GM12878 (cell line): ENCODE data around the gene ASB7.

Experiments used
- HDGF ChIP-seq: fragments of 450-650 bp; IDR thresholded peaks from 2 replicates; pipeline ENCODE4 v1.6.1; 2016; ENCODE audit warnings: antibody characterized with exemption
- MXI1 ChIP-seq: fragments of 150-350 bp; IDR thresholded peaks from 2 replicates; pipeline ENCODE4 v1.6.1; 2011; ENCODE audit warnings: low read depth, mild to moderate bottlenecking, inconsistent platforms, low read length, improper control_type of control experiment
- NBN ChIP-seq: fragments of 450-650 bp; IDR thresholded peaks from 2 replicates; pipeline ENCODE4 v1.6.1; 2016
- SREBF2 ChIP-seq: IDR thresholded peaks from 2 replicates; pipeline ENCODE4 v1.6.1; 2012; ENCODE audit warnings: mild to moderate bottlenecking, low read length
- TAF1 ChIP-seq: IDR thresholded peaks from 2 replicates; pipeline ENCODE4 v1.6.1; 2011; ENCODE audit warnings: mild to moderate bottlenecking, low read depth, low read length, borderline replicate concordance
- ZNF622 ChIP-seq: fragments of 450-650 bp; IDR thresholded peaks from 2 replicates; pipeline ENCODE4 v1.6.1; 2017; ENCODE audit warnings: mild to moderate bottlenecking, inconsistent platforms
- TF ChIP-seq, protein P1 (sequence below), 3 experiments: IDR thresholded peaks in 2 of 3; conservative IDR thresholded peaks in 1 of 3; 2 replicates each; pipeline ENCODE4 v1.5.1; 2011; ENCODE audit warnings: low read depth in 3 of 3, low read length in 3 of 3, mild to moderate bottlenecking in 3 of 3, control low read depth in 2 of 3, moderate library complexity in 2 of 3, inconsistent platforms in 1 of 3, mixed read lengths in 1 of 3; ENCODE audit not compliant: control insufficient read depth in 2 of 3, insufficient read depth in 1 of 3; ENCODE audit errors: extremely low read depth in 1 of 3
- TF ChIP-seq, protein P2 (sequence below): fragments of 450-650 bp; IDR thresholded peaks from 2 replicates; pipeline ENCODE4 v1.6.1; 2017; ENCODE audit warnings: mild to moderate bottlenecking

DNA sequence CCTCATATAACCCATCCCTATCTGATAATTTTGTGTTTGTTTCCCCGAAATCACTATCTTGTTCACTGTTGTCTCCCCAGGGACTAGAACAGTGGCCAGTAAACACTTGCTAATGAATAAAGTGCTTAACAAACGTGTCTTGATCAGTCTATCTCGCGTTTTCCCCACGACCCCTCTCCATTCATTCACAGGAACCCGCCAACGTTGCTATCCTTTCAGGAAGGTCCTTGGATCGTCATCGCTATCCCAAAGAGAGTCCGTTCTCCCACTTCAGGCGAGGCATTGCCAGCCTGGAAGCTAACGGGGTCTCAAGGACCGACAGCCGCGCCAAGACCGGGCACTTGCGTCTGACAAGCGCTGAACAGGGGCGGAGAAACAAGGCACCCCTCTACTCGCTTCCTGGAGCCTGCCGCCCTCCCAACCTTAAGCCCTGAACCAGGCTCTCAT is 749 bp upstream of the ASB7 start:
- TF ChIP-seq HDGF = no peak
- TF ChIP-seq, protein P1, sequence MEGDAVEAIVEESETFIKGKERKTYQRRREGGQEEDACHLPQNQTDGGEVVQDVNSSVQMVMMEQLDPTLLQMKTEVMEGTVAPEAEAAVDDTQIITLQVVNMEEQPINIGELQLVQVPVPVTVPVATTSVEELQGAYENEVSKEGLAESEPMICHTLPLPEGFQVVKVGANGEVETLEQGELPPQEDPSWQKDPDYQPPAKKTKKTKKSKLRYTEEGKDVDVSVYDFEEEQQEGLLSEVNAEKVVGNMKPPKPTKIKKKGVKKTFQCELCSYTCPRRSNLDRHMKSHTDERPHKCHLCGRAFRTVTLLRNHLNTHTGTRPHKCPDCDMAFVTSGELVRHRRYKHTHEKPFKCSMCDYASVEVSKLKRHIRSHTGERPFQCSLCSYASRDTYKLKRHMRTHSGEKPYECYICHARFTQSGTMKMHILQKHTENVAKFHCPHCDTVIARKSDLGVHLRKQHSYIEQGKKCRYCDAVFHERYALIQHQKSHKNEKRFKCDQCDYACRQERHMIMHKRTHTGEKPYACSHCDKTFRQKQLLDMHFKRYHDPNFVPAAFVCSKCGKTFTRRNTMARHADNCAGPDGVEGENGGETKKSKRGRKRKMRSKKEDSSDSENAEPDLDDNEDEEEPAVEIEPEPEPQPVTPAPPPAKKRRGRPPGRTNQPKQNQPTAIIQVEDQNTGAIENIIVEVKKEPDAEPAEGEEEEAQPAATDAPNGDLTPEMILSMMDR (IDR thresholded peaks at IDR 0.05 in 2 of 3, conservative IDR thresholded peaks at IDR 0.05 in 1 of 3; ENCODE audit: control insufficient read depth in 2 of 3, extremely low read depth in 1 of 3, insufficient read depth in 1 of 3, low read depth in 3 of 3, low read length in 3 of 3) = no peak
- no peak for TF ChIP-seq ZNF622
- no peak for TF ChIP-seq MXI1
- TF ChIP-seq TAF1 = no peak
- TF ChIP-seq, protein P2, sequence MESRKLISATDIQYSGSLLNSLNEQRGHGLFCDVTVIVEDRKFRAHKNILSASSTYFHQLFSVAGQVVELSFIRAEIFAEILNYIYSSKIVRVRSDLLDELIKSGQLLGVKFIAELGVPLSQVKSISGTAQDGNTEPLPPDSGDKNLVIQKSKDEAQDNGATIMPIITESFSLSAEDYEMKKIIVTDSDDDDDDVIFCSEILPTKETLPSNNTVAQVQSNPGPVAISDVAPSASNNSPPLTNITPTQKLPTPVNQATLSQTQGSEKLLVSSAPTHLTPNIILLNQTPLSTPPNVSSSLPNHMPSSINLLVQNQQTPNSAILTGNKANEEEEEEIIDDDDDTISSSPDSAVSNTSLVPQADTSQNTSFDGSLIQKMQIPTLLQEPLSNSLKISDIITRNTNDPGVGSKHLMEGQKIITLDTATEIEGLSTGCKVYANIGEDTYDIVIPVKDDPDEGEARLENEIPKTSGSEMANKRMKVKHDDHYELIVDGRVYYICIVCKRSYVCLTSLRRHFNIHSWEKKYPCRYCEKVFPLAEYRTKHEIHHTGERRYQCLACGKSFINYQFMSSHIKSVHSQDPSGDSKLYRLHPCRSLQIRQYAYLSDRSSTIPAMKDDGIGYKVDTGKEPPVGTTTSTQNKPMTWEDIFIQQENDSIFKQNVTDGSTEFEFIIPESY = no peak
- no peak for TF ChIP-seq SREBF2
- TF ChIP-seq NBN = no peak
